BJ (cell line): Measurements from ENCODE around the gene KNTC1. TPM values are rescaled to one million over a fixed set of nuclear protein-coding genes. Genes with fewer than 3 reads are reported as not detected.
"Not testable (repeated sequence)": the region's sequence is repeated elsewhere in the genome, so short reads cannot be mapped to it uniquely, and the experiment has no call there.

Experiments used
- CTCF ChIA-PET: fragments of 350-600 bp; formaldehyde crosslinking; extraction: SDS; loops from one replicate; lab custom pipeline; 2021; ENCODE audit warnings: antibody characterized with exemption, inconsistent platforms; lab: Yijun Ruan, JAX
- POLR2A ChIA-PET: fragments of 300-600 bp; sonication (Branson Sonifier 250); formaldehyde crosslinking; extraction: SDS; loops from one replicate; lab custom pipeline; 2021; ENCODE audit warnings: antibody characterized with exemption; lab: Charles Lee
- DNase-seq: peaks from one replicate; pipeline ENCODE4 v3.0.0-alpha.2; 2011; ENCODE audit warnings: low read depth
- H3K27me3 ChIP-seq: 2 replicates; pipeline ENCODE4 v1.6.0; 2011; ENCODE audit warnings: low read length; ENCODE audit not compliant: control insufficient read depth, insufficient read depth
- H3K36me3 ChIP-seq: 2 replicates; pipeline ENCODE4 v1.5.1; 2011; ENCODE audit warnings: low read length; ENCODE audit not compliant: control insufficient read depth, insufficient read depth
- H3K4me3 ChIP-seq: 2 replicates; pipeline ENCODE4 v1.5.1; 2011; ENCODE audit warnings: low read depth, mild to moderate bottlenecking, control low read depth, low read length
- CTCF ChIP-seq: IDR thresholded peaks from 2 replicates; pipeline ENCODE4 v1.5.1; 2011; ENCODE audit warnings: low read depth, mild to moderate bottlenecking, control low read depth, inconsistent platforms, low read length, moderate library complexity; ENCODE audit not compliant: insufficient read depth
- polyA plus RNA-seq: library from polyadenylated mRNA; depleted of rRNA; stranded (reverse); fragments of >200 nt; gene quantifications from 2 replicates; pipeline ENCODE4 v1.2.3, GENCODE V29; 2011

Gene KNTC1
- polyA plus RNA-seq, 1 experiment: 12.5 TPM

DNA sequence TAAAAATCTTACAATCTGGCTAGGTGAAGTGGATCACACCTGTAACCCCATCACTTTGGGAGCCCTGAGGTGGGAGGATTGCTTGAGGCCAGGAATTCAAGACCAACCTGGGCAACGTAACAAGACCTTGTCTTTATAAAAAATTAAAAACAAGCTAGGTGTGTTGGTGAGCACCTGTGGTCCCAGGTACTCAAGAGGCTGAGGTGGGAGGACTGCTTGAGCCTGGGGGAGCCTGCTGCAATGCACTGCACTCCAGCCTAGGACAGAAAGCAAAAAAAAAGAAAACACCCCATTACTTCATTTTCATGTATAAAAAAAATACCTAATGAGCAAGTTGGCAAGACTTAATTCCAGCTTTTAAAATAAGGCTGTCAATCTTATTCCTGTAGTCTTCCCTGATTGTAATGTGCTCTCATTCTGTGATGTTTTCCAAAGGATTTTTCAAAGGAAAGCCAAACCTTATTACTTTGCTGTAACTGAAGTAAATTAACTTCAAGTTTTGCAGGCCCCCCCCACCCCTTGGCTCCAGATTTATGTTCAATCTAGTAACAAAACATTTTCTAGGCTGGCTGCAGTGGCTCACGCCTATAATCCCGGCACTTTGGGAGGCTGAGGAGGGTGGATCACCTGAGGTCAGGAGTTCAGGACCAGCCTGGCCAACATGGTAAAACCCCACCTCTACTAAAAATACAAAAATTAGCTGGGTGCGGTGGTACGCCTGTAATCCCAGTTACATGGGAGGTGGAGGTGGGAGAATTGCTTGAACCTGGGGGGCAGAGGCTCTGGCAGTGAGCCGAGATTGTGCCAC, 23.1 kb upstream of the KNTC1 start:
- no peak for DNase-seq
- no peak overlapping the region for H3K4me3 ChIP-seq
- peaks cover 15% of the 10 kb centered on the region for H3K36me3 ChIP-seq
- no peak for TF ChIP-seq CTCF
- CTCF ChIA-PET: interaction anchor here (0.7 kb wide), 1 partner anchor 251 kb away, joined by 3 read pairs; no protein-coding TSS in a partner anchor
- no peaks in the 10 kb centered on the region for H3K27me3 ChIP-seq
- POLR2A ChIA-PET: no interaction called here

DNA sequence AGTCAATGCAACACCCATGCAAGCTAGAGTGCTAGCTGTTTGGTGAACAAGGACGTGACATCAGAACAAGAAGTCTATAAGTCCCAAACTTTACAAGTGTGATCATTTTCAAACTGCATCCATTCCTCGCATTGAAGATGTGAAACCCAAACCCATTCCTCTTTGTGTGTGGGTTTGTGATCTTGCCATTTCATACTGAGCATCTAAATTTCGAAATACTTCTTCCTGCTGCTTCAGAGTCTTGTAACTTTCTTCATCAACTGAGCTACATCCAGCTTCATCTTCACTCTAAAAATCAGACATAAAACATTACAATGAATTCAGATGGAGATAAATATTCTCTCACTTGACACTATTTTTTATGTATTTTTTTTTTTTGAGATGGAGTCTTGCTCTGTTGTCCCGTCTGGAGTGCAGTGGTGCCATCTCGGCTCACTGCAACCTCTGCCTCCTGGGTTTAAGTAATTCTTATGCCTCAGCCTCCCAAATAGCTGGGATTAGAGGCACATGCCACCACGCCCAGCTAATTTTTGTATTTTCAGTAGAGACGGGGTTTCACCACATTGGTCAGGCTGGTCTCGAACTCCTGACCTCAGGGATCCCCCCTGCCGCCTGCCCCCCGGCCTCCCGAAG, 21.5 kb upstream of the KNTC1 start:
- ChIA-PET POLR2A (interaction anchor here (0.6 kb wide), 1 partner anchor 21 kb away, joined by 3 read pairs; no protein-coding TSS in a partner anchor), CTCF (interaction anchor here (0.8 to 1.3 kb wide), 2 partner anchors 30 to 106 kb away, joined by 3 to 4 read pairs; no protein-coding TSS in a partner anchor)
- no peak overlapping the region for H3K4me3 ChIP-seq
- TF ChIP-seq CTCF: no peak
- DNase-seq: no peak
- H3K27me3 ChIP-seq: no peaks in the 10 kb centered on the region
- H3K36me3 ChIP-seq: peaks cover 22% of the 10 kb centered on the region

GRCh38 chr12:122506393-122506938, 20.6 kb upstream of the KNTC1 start:
- Histone ChIP-seq H3K27me3 (no peaks in the 10 kb centered on the region), H3K36me3 (peaks cover 25% of the 10 kb centered on the region), H3K4me3 (no peak overlapping the region)
- ChIA-PET POLR2A (no interaction called here), CTCF (no interaction called here)
- no peak for TF ChIP-seq CTCF
- no peak for DNase-seq

DNA sequence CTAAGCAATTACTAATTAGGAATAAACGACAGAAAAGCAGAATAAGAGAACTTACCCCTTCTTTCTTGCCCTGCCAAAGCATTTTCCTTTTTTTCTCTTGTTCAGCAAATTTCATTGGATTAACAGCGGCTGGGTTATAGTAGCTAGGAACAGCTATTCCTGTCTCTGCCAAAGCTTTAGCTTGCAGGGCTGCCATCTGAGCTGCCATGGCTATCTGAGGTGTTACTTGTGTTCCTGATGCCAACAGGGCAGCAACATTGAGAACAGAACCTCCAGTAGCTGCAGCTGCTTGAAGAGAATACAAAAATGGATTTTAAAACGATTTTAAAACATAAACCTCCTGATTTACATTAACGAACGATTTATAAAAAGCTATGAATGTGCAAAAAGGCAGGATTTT, 18.9 kb upstream of the KNTC1 start:
- TF ChIP-seq CTCF: no peak
- Histone ChIP-seq H3K27me3 (no peaks in the 10 kb centered on the region), H3K36me3 (peaks cover 31% of the 10 kb centered on the region), H3K4me3 (no peak overlapping the region)
- CTCF ChIA-PET: no interaction called here
- POLR2A ChIA-PET: no interaction called here
- no peak for DNase-seq

DNA sequence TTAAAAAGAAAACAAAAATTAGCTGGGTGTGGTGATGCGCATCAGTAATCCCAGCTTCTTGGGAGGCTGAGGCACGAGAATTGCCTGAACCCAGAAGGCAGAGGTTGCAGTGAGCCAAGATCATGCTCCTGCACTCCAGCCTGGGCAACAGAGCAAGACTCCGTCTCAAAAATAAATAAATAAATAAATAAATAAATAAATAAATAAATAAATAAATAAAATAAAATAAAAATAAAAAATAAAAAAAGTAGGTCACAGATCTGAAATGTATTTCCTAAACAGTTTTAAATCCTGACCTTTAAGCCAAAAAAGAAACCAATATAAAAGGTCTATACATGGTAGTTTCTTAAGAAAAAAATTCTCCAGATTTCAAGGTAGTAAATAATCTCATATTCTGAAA, 14.0 kb upstream of the KNTC1 start:
- DNase-seq, H3K4me3 ChIP-seq, CTCF ChIA-PET, H3K27me3 ChIP-seq, POLR2A ChIA-PET: not testable (repeated sequence)
- peaks cover 35% of the 10 kb centered on the region for H3K36me3 ChIP-seq
